Activated B cell treated with CpG ODN at 0.5 μM for 24 hours (primary cell): ENCODE results near the gene SLC3A2. TPM values are rescaled to one million over a fixed set of nuclear protein-coding genes. Genes with fewer than 3 reads are reported as not detected.

Experiments used
- ATAC-seq: fragments of 200-7000 bp; cut with Tn5 transposase; one replicate; pipeline ENCODE4 v1.10.0; 2021; ENCODE audit warnings: low read depth, mild to moderate bottlenecking, moderate library complexity
- CTCF ChIA-PET: fragments of 350-600 bp; sonication (Branson Sonifier 250); formaldehyde crosslinking; loops from one replicate; lab custom pipeline; 2021; ENCODE audit warnings: antibody characterized with exemption; lab: Charles Lee
- POLR2A ChIA-PET: fragments of 350-600 bp; sonication (Branson Sonifier 250); formaldehyde crosslinking; loops from one replicate; lab custom pipeline; 2021; ENCODE audit warnings: antibody characterized with exemption; lab: Charles Lee
- DNase-seq: peaks from one replicate; pipeline ENCODE4 v3.0.0; 2022
- H3K27ac Mint-ChIP-seq: one replicate; pipeline ENCODE4 v1.8.0; 2020; ENCODE audit warnings: mixed read lengths
- H3K27me3 Mint-ChIP-seq: one replicate; pipeline ENCODE4 v1.8.0; 2021; ENCODE audit warnings: mixed read lengths
- H3K36me3 Mint-ChIP-seq: one replicate; pipeline ENCODE4 v1.8.0; 2021; ENCODE audit warnings: low read depth, mixed read lengths
- H3K4me1 Mint-ChIP-seq: one replicate; pipeline ENCODE4 v1.8.0; 2021; ENCODE audit warnings: mixed read lengths
- H3K4me3 Mint-ChIP-seq: one replicate; pipeline ENCODE4 v1.8.0; 2020; ENCODE audit warnings: mild to moderate bottlenecking, mixed read lengths
- H3K9me3 Mint-ChIP-seq: one replicate; pipeline ENCODE4 v1.8.0; 2020; ENCODE audit warnings: mixed read lengths
- intact Hi-C: fragments of 100-400 bp; cut with micrococcal nuclease; formaldehyde crosslinking; loops from one replicate; pipeline ENCODE4 v1.15.1; 2024
- total RNA-seq: library from RNA; stranded (reverse); gene quantifications from 2 replicates; pipeline ENCODE4 v1.2.3, GENCODE V29; 2022
- TF ChIP-seq, protein P1 (sequence below): fragments of 200-600 bp; IDR thresholded peaks from one replicate; pipeline ENCODE4 v1.8.0; 2022; ENCODE audit warnings: antibody characterized with exemption, mild to moderate bottlenecking

SLC3A2 gene
- total RNA-seq, 1 donor from 2014 or later = 274 TPM

- TF ChIP-seq, protein P1, sequence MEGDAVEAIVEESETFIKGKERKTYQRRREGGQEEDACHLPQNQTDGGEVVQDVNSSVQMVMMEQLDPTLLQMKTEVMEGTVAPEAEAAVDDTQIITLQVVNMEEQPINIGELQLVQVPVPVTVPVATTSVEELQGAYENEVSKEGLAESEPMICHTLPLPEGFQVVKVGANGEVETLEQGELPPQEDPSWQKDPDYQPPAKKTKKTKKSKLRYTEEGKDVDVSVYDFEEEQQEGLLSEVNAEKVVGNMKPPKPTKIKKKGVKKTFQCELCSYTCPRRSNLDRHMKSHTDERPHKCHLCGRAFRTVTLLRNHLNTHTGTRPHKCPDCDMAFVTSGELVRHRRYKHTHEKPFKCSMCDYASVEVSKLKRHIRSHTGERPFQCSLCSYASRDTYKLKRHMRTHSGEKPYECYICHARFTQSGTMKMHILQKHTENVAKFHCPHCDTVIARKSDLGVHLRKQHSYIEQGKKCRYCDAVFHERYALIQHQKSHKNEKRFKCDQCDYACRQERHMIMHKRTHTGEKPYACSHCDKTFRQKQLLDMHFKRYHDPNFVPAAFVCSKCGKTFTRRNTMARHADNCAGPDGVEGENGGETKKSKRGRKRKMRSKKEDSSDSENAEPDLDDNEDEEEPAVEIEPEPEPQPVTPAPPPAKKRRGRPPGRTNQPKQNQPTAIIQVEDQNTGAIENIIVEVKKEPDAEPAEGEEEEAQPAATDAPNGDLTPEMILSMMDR = no peak
- POLR2A ChIA-PET = no interaction called here
Measured at GRCh38 chr11:62910141-62910882, 29.6 kb downstream of the SLC3A2 start.

DNA sequence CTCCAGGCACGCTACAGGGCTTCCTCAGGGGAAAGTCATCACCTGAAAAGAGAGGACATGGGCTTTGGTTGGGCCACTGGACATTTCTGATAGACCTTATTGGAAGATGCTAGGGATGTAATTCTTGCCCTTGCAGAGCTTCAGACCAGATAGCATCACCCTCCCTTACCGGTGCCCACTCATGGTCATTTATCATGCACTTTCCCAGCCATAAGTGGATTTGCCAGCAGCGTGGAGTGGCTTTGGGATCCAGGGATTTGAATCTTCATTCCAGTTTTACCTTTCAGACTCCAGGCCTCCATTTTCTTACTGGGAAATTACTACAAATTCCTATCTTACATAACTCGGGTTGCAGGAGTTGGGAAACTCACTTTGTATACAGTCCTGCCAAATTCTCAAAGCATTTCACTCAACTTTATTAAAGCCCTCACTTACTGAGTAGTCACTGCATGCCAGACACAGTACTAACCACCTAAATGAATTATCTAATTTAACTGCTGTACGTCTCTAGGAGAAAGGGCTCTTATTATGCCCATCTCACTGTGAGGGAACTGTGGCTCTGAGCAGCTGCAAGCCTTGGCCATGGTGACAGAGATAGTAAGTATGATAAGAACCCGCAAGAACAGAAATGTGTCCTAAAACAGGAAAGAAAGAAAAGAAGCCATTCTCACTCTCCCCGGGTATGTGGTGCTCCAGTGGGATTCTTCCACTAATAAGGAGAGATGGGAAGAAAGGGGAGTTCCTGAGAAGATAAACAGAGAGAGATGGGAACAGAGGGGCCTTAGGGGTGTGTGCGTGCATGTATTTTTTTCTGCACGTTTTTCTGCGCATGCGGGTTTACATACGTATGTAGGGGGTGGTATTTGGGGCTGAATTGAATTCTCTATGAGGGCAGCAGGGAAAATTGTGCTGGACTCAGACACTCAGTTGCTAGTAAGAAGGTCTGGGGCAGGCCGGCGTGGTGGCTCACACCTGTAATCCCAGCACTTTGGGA, 30.7 kb downstream of the SLC3A2 start:
- Mint-ChIP-seq H3K4me3 (no peak overlapping the region), H3K27me3 (peaks cover 21% of the 10 kb centered on the region), H3K36me3 (no peaks in the 10 kb centered on the region), H3K9me3 (no peaks in the 10 kb centered on the region), H3K4me1 (no peaks in the 10 kb centered on the region), H3K27ac (no peak overlapping the region)
- intact Hi-C loops = no loop called here
- no peak for ATAC-seq
- POLR2A ChIA-PET = no interaction called here
- TF ChIP-seq, protein P1 = no peak
- CTCF ChIA-PET = no interaction called here
- DNase-seq = no peak

More at GRCh38 chr11:62910141-62910882, 29.6 kb downstream of the SLC3A2 start:
- no peak for DNase-seq
- no peak overlapping the region for H3K27ac Mint-ChIP-seq
- no peak overlapping the region for H3K4me3 Mint-ChIP-seq
- no peaks in the 10 kb centered on the region for H3K36me3 Mint-ChIP-seq
- no peak for ATAC-seq
- H3K4me1 Mint-ChIP-seq = no peaks in the 10 kb centered on the region
- intact Hi-C loops = no loop called here
- H3K9me3 Mint-ChIP-seq = no peaks in the 10 kb centered on the region
- CTCF ChIA-PET = interaction anchor here (0.8 kb wide), 1 partner anchor 113 kb away, joined by 3 read pairs; no protein-coding TSS in a partner anchor
- H3K27me3 Mint-ChIP-seq = peaks cover 24% of the 10 kb centered on the region

- no peaks in the 10 kb centered on the region for H3K9me3 Mint-ChIP-seq
- no peak for ATAC-seq
- peaks cover 21% of the 10 kb centered on the region for H3K27me3 Mint-ChIP-seq
- no peak overlapping the region for H3K27ac Mint-ChIP-seq
- TF ChIP-seq, protein P1 = no peak
- intact Hi-C loops = no loop called here
- no peaks in the 10 kb centered on the region for H3K36me3 Mint-ChIP-seq
- CTCF ChIA-PET = no interaction called here
- no peaks in the 10 kb centered on the region for H3K4me1 Mint-ChIP-seq
- H3K4me3 Mint-ChIP-seq = no peak overlapping the region
- POLR2A ChIA-PET = interaction anchor here (0.7 kb wide), 1 partner anchor 478 kb away, joined by 6 read pairs; no protein-coding TSS in a partner anchor
- no peak for DNase-seq
Measured at GRCh38 chr11:62912268-62912667, 31.6 kb downstream of the SLC3A2 start.

- H3K4me1 Mint-ChIP-seq = no peaks in the 10 kb centered on the region
- H3K27ac Mint-ChIP-seq = no peak overlapping the region
- TF ChIP-seq, protein P1 = no peak
- H3K4me3 Mint-ChIP-seq = no peak overlapping the region
- CTCF ChIA-PET = interaction anchor here (1.0 kb wide), 2 partner anchors 9 to 109 kb away, joined by 3 to 5 read pairs; no protein-coding TSS in a partner anchor
- H3K9me3 Mint-ChIP-seq = no peaks in the 10 kb centered on the region
- ATAC-seq (no peak), DNase-seq (no peak)
- no peaks in the 10 kb centered on the region for H3K36me3 Mint-ChIP-seq
- intact Hi-C loops = no loop called here
- peaks cover 18% of the 10 kb centered on the region for H3K27me3 Mint-ChIP-seq
- POLR2A ChIA-PET = no interaction called here
Measured at GRCh38 chr11:62914416-62914815, 33.7 kb downstream of the SLC3A2 start.
